CD4-positive, alpha-beta T cell (primary cell): Measurements from ENCODE around the gene PTGFRN. TPM values are rescaled to one million over a fixed set of nuclear protein-coding genes. Genes with fewer than 3 reads are reported as not detected.

Experiments used
- ATAC-seq: fragments of 200-7000 bp; cut with Tn5 transposase; one replicate; pipeline ENCODE4 v1.10.0; 2022; ENCODE audit warnings: mild to moderate bottlenecking; ENCODE audit not compliant: poor library complexity
- CTCF ChIA-PET: fragments of 350-600 bp; sonication (Branson Sonifier 250); formaldehyde crosslinking; loops from one replicate; lab custom pipeline; 2021; ENCODE audit warnings: antibody characterized with exemption, inconsistent platforms; lab: Charles Lee
- POLR2A ChIA-PET: fragments of 350-600 bp; sonication (Branson Sonifier 250); formaldehyde crosslinking; loops from one replicate; lab custom pipeline; 2021; ENCODE audit warnings: antibody characterized with exemption, inconsistent platforms; lab: Charles Lee
- DNase-seq, 14 experiments: peaks; one replicate each; pipeline ENCODE4 v3.0.0-alpha.2; 2013 to 2020; ENCODE audit warnings: mixed read lengths in 2 of 14
- H3K27ac ChIP-seq, 2 donors: one replicate each; pipeline versions ENCODE4 v1.5.1 to v1.7.0; 2013; ENCODE audit warnings: low read length in 2 of 2, low read depth in 1 of 2, mild to moderate bottlenecking in 1 of 2
- H3K27me3 ChIP-seq, 2 experiments: 1 replicate in 1 of 2; 2 replicates in 1 of 2; pipeline versions ENCODE4 v1.6.1 to v1.7.0; 2013; ENCODE audit warnings: low read length in 2 of 2, control low read depth in 1 of 2, mild to moderate bottlenecking in 1 of 2, moderate library complexity in 1 of 2; ENCODE audit not compliant: insufficient read depth in 2 of 2, control insufficient read depth in 1 of 2
- H3K36me3 ChIP-seq: one replicate; pipeline ENCODE4 v1.6.1; 2013; ENCODE audit warnings: low read length, control low read depth; ENCODE audit not compliant: insufficient read depth
- H3K4me1 ChIP-seq: one replicate; pipeline ENCODE4 v1.6.1; 2013; ENCODE audit warnings: low read length, control low read depth; ENCODE audit not compliant: insufficient read depth
- H3K4me3 ChIP-seq: one replicate; pipeline ENCODE4 v1.5.1; 2013; ENCODE audit warnings: mild to moderate bottlenecking, low read length, moderate library complexity
- H3K9me3 ChIP-seq, 2 experiments: 1 replicate in 1 of 2; 2 replicates in 1 of 2; pipeline versions ENCODE4 v1.6.1 to v1.7.0; 2013; ENCODE audit warnings: low read length in 2 of 2, mild to moderate bottlenecking in 2 of 2, control low read depth in 1 of 2, moderate library complexity in 1 of 2; ENCODE audit not compliant: control insufficient read depth in 1 of 2, insufficient read depth in 1 of 2
- H3K27ac Mint-ChIP-seq: one replicate; pipeline ENCODE4 v1.8.0; 2020; ENCODE audit warnings: mixed read lengths
- H3K27me3 Mint-ChIP-seq: one replicate; pipeline ENCODE4 v1.8.0; 2021; ENCODE audit warnings: mixed read lengths
- H3K36me3 Mint-ChIP-seq: one replicate; pipeline ENCODE4 v1.8.0; 2021; ENCODE audit warnings: low read depth, mixed read lengths
- H3K4me1 Mint-ChIP-seq: one replicate; pipeline ENCODE4 v1.8.0; 2021; ENCODE audit warnings: low read depth, mixed read lengths
- H3K4me3 Mint-ChIP-seq: one replicate; pipeline ENCODE4 v1.8.0; 2020; ENCODE audit warnings: mild to moderate bottlenecking, mixed read lengths
- H3K9me3 Mint-ChIP-seq: one replicate; pipeline ENCODE4 v1.8.0; 2020; ENCODE audit warnings: mixed read lengths
- intact Hi-C, 2 experiments: fragments of 100-400 bp; cut with DNase I in 1 of 2; cut with micrococcal nuclease in 1 of 2; formaldehyde crosslinking; loops; one replicate each; pipeline versions ENCODE4 v1.15.1 to v1.9.0; 2023 to 2025; cut with DNase I, micrococcal nuclease
- total RNA-seq, 174 experiments: library from RNA in 2 of 174; stranded (reverse) in 2 of 174; gene quantifications; one replicate each; pipeline ENCODE4 v1.2.3 and lab custom pipeline; 2021 to 2026
- TF ChIP-seq, protein P1 (sequence below): fragments of 200-600 bp; IDR thresholded peaks from one replicate; pipeline ENCODE4 v1.8.0; 2022; ENCODE audit warnings: antibody characterized with exemption, mild to moderate bottlenecking

Gene PTGFRN
- total RNA-seq, 2 experiments from 2014 or later = 0.38 to 0.45 TPM

DNA sequence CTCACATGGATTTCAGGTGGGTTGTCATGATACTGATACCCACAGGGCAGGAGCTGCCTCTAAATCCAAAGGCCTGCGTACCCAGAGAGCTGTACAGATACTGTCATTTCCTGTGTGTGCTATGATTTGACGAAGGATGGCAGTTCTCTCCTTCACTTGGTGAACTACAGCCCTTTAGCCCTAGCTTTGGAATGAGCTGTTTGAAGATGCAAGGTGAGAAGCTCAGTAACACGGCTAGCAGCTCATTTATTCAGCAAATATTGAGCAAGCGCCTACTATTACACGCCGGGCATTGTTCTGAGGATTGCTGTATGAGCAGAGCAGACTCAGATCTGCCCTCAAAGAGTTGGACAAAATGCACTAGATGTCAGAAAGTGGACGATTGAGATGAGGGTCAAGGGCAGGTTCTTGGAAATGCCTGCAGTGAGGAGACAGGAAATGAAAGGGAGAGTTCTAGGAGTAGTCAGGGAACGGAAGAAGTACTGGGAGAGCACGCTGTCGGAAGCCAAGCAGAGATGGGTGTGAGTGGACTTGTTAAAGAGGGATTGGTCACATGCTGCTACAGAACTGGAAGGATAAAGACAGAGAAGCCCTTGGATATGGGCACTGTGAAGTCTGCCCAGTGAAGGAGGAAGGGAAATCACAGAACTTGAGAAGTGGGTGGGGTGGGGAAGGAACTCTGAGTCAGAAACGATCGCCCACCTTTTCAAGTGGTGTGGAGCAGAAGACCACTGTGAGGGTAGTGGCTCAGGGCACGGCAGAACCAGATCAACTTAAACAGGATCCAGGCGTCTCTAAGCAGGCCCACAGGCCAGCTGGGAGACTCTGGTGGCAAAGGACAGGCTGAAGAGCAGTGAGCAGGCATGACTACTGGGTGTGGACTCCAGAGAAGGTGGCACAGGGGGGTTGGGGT, 7.1 kb downstream of the PTGFRN start:
- Mint-ChIP-seq H3K4me1 (peaks cover 6% of the 10 kb centered on the region), H3K4me3 (no peak overlapping the region), H3K36me3 (no peaks in the 10 kb centered on the region), H3K27me3 (no peaks in the 10 kb centered on the region), H3K9me3 (no peaks in the 10 kb centered on the region), H3K27ac (no peak overlapping the region)
- Histone ChIP-seq H3K9me3 (no peaks in the 10 kb centered on the region), H3K27me3 (no peaks in the 10 kb centered on the region), H3K27ac (no peak overlapping the region), H3K4me1 (peaks cover 5% of the 10 kb centered on the region), H3K4me3 (no peak overlapping the region), H3K36me3 (no peaks in the 10 kb centered on the region)
- ChIA-PET CTCF (no interaction called here), POLR2A (interaction anchor here (0.7 kb wide), 1 partner anchor 143 kb away, joined by 3 read pairs; the partner anchor contains the start of gene TTF2)
- TF ChIP-seq, protein P1, sequence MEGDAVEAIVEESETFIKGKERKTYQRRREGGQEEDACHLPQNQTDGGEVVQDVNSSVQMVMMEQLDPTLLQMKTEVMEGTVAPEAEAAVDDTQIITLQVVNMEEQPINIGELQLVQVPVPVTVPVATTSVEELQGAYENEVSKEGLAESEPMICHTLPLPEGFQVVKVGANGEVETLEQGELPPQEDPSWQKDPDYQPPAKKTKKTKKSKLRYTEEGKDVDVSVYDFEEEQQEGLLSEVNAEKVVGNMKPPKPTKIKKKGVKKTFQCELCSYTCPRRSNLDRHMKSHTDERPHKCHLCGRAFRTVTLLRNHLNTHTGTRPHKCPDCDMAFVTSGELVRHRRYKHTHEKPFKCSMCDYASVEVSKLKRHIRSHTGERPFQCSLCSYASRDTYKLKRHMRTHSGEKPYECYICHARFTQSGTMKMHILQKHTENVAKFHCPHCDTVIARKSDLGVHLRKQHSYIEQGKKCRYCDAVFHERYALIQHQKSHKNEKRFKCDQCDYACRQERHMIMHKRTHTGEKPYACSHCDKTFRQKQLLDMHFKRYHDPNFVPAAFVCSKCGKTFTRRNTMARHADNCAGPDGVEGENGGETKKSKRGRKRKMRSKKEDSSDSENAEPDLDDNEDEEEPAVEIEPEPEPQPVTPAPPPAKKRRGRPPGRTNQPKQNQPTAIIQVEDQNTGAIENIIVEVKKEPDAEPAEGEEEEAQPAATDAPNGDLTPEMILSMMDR = no peak
- no peak for ATAC-seq
- no peak for DNase-seq
- intact Hi-C loops = no loop called here

DNA sequence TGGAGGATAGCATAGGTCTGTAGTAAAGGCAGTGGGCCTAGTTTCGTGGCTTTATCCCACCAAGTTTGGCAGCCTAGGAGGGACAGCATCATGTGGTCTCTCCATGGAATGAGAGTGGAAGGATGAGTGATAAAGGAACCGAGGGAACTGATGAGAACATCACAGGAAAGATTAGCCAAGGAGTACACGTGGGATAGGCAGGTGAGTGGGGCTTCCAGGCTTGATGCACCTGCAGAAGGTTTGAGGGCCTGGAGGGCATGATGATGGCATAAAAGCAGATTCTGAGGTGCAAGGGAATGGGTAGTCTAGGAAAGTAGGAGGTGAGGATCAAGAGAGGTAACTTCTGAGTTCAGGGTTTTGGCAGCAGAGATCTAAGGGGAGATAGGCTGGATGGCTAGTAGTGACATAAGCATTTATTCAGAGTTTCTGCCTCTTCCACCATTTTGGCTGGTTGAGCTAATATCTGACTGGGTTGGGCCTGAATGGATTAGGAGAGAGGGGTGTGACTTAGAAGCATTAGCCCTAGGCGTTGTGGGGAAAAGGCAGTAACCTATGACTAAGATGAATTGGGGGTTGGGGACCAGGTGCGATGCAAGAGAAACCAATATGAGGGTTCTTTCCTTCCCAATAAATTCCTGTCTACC, 9.1 kb downstream of the PTGFRN start:
- Histone ChIP-seq H3K36me3 (no peaks in the 10 kb centered on the region), H3K9me3 (no peaks in the 10 kb centered on the region), H3K27ac (no peak overlapping the region), H3K4me1 (peaks cover 5% of the 10 kb centered on the region), H3K4me3 (no peak overlapping the region), H3K27me3 (no peaks in the 10 kb centered on the region)
- Mint-ChIP-seq H3K4me3 (no peak overlapping the region), H3K9me3 (no peaks in the 10 kb centered on the region), H3K36me3 (no peaks in the 10 kb centered on the region), H3K4me1 (peaks cover 6% of the 10 kb centered on the region), H3K27me3 (no peaks in the 10 kb centered on the region), H3K27ac (no peak overlapping the region)
- intact Hi-C loops = no loop called here
- ChIA-PET CTCF (no interaction called here), POLR2A (no interaction called here)
- no peak for ATAC-seq
- TF ChIP-seq, protein P1 = no peak
- no peak for DNase-seq

DNA sequence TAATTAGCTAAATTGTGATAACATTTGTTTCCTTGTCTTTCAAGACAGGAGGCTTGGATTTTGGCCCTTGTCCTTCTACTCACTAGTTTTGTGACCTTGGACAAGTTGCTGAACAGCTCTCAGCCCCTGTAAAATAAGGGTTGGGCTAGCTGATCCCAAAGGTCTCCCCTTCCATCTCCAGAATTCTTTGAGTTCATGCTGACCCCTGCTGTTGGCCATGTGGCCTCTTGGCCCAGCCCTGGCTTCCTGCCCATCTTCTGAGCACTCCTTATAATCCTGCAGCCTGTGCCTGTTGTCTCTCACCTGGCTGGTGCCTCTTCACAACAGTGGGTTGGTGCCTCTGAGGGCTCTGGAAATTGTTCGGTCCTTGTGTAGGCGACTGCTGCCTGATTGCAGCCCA, 10.1 kb downstream of the PTGFRN start:
- ChIA-PET POLR2A (interaction anchor here (1.1 kb wide), 1 partner anchor 11 kb away, joined by 3 read pairs; no protein-coding TSS in a partner anchor), CTCF (no interaction called here)
- intact Hi-C loops = no loop called here
- Mint-ChIP-seq H3K4me3 (no peak overlapping the region), H3K9me3 (no peaks in the 10 kb centered on the region), H3K27me3 (no peaks in the 10 kb centered on the region), H3K36me3 (no peaks in the 10 kb centered on the region), H3K4me1 (peaks cover 4% of the 10 kb centered on the region), H3K27ac (no peak overlapping the region)
- Histone ChIP-seq H3K36me3 (no peaks in the 10 kb centered on the region), H3K27ac (no peak overlapping the region), H3K27me3 (no peaks in the 10 kb centered on the region), H3K9me3 (no peaks in the 10 kb centered on the region), H3K4me1 (peaks cover 5% of the 10 kb centered on the region), H3K4me3 (no peak overlapping the region)
- TF ChIP-seq, protein P1 = no peak
- DNase-seq (no peak), ATAC-seq (no peak)
